Fibroblast of lung (primary cell): ENCODE measurements around the gene XYLT1. TPM values are rescaled to one million over a fixed set of nuclear protein-coding genes. Genes with fewer than 3 reads are reported as not detected.

Source experiments
- DNase-seq, 2 donors: peaks; one replicate each; pipeline versions ENCODE4 v3.0.0 to v3.0.0-alpha.2; 2010; ENCODE audit warnings: low read depth in 2 of 2
- H2AFZ ChIP-seq: 2 replicates; pipeline ENCODE4 v1.5.1; 2012; ENCODE audit warnings: low read length, control low read depth, inconsistent platforms
- H3K27ac ChIP-seq: 2 replicates; pipeline ENCODE4 v1.5.1; 2011; ENCODE audit warnings: low read length, control low read depth; ENCODE audit not compliant: insufficient read depth
- H3K27me3 ChIP-seq: 2 replicates; pipeline ENCODE4 v1.5.1; 2011; ENCODE audit warnings: mild to moderate bottlenecking, low read length; ENCODE audit not compliant: control insufficient read depth, insufficient read depth
- H3K36me3 ChIP-seq: 2 replicates; pipeline ENCODE4 v1.5.1; 2011; ENCODE audit warnings: low read length; ENCODE audit not compliant: control insufficient read depth, insufficient read depth
- H3K4me1 ChIP-seq: 2 replicates; pipeline ENCODE4 v1.5.1; 2011; ENCODE audit warnings: low read length; ENCODE audit not compliant: control insufficient read depth, insufficient read depth; ENCODE audit errors: extremely low read depth
- H3K4me2 ChIP-seq: 2 replicates; pipeline ENCODE4 v1.5.1; 2011; ENCODE audit warnings: low read length, control low read depth; ENCODE audit not compliant: insufficient read depth; ENCODE audit errors: extremely low read depth
- H3K4me3 ChIP-seq, 4 experiments: fragments of 200-600 bp in 1 of 4; sonication (generic) in 1 of 4; replicated peaks in 1 of 4; 2 replicates each; pipeline ENCODE4 v1.5.1; 2011 to 2016; ENCODE audit warnings: low read length in 4 of 4, low read depth in 3 of 4, mild to moderate bottlenecking in 3 of 4, control low read depth in 2 of 4, inconsistent platforms in 1 of 4, mixed read lengths in 1 of 4; ENCODE audit not compliant: insufficient read depth in 1 of 4; ENCODE audit errors: control extremely low read depth in 1 of 4
- H3K79me2 ChIP-seq: 2 replicates; pipeline ENCODE4 v1.5.1; 2012; ENCODE audit warnings: mild to moderate bottlenecking, low read length, inconsistent platforms; ENCODE audit not compliant: control insufficient read depth, insufficient read depth
- H3K9ac ChIP-seq: 2 replicates; pipeline ENCODE4 v1.5.1; 2011; ENCODE audit warnings: mild to moderate bottlenecking, low read length, control low read depth; ENCODE audit not compliant: insufficient read depth
- H3K9me3 ChIP-seq: 2 replicates; pipeline ENCODE4 v1.5.1; 2012; ENCODE audit warnings: low read depth, low read length; ENCODE audit not compliant: control insufficient read depth, insufficient read depth
- H4K20me1 ChIP-seq: 2 replicates; pipeline ENCODE4 v1.5.1; 2011; ENCODE audit warnings: low read length; ENCODE audit not compliant: control insufficient read depth, insufficient read depth; ENCODE audit errors: extremely low read depth
- EZH2 ChIP-seq: IDR thresholded peaks from 2 replicates; pipeline ENCODE4 v1.5.1; 2012; ENCODE audit warnings: low read length, control low read depth, mild to moderate bottlenecking; ENCODE audit errors: missing control alignments
- polyA plus RNA-seq, 2 donors: library from polyadenylated mRNA; depleted of rRNA in 1 of 2; stranded (reverse) in 1 of 2; unstranded in 1 of 2; fragments of >200 nt; gene quantifications; 2 replicates each; pipeline ENCODE4 v1.2.1, GENCODE V29; 2011 to 2012; ENCODE audit warnings: missing spikeins in 1 of 2
- total RNA-seq: library from RNA; depleted of rRNA; stranded (reverse); fragments of >200 nt; gene quantifications from 2 replicates; pipeline ENCODE4 v1.2.1, GENCODE V29; 2014
- TF ChIP-seq, protein P1 (sequence below), 2 donors: IDR thresholded peaks in 1 of 2; conservative IDR thresholded peaks in 1 of 2; 1 replicate in 1 of 2; 2 replicates in 1 of 2; pipeline ENCODE4 v1.5.1; 2011 to 2012; ENCODE audit warnings: low read length in 2 of 2, control low read depth in 1 of 2, inconsistent platforms in 1 of 2, low read depth in 1 of 2, mild to moderate bottlenecking in 1 of 2

The XYLT1 gene
- total and polyA plus RNA-seq, 2 donors (not counting 1 experiment from before 2014, with no cell fraction given): 9.3 to 21.8 TPM

DNA sequence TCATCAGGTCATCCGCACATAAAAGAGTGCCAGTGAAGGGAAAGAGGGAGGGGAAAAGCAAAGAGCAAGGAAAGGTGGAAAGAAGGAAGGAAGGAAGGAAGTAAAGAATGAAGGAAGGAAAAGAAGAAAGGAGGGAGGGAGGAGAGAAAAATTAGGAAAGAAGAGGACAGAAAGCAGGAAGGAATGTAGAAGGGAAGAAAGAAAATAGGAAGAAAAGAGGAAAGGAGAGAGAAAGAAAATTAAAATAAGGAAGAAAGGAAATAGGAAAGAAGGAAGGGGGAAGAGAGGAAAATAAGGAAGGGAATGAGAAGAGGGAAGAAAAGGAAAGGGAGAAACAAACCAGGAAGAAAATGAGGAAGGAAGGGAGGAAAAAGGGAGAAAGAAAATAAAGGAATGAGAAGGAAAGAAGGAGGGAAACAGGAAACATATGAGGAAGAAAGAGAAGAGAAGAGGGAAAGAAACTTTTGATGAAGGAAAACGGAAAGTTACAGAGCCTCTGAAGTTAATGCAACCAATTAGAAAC lies 212.6 kb downstream of the XYLT1 start:
- no peaks in the 10 kb centered on the region for H3K27me3 ChIP-seq
- no peaks in the 10 kb centered on the region for H3K79me2 ChIP-seq
- H4K20me1 ChIP-seq: no peaks in the 10 kb centered on the region
- no peaks in the 10 kb centered on the region for H3K4me1 ChIP-seq
- no peak for DNase-seq
- H3K4me3 ChIP-seq: no peak overlapping the region
- H2AFZ ChIP-seq: no peak overlapping the region
- H3K9ac ChIP-seq: no peak overlapping the region
- H3K9me3 ChIP-seq: no peaks in the 10 kb centered on the region
- H3K36me3 ChIP-seq: no peaks in the 10 kb centered on the region
- TF ChIP-seq, protein P1, sequence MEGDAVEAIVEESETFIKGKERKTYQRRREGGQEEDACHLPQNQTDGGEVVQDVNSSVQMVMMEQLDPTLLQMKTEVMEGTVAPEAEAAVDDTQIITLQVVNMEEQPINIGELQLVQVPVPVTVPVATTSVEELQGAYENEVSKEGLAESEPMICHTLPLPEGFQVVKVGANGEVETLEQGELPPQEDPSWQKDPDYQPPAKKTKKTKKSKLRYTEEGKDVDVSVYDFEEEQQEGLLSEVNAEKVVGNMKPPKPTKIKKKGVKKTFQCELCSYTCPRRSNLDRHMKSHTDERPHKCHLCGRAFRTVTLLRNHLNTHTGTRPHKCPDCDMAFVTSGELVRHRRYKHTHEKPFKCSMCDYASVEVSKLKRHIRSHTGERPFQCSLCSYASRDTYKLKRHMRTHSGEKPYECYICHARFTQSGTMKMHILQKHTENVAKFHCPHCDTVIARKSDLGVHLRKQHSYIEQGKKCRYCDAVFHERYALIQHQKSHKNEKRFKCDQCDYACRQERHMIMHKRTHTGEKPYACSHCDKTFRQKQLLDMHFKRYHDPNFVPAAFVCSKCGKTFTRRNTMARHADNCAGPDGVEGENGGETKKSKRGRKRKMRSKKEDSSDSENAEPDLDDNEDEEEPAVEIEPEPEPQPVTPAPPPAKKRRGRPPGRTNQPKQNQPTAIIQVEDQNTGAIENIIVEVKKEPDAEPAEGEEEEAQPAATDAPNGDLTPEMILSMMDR (conservative IDR thresholded peaks at IDR 0.05 in 1 of 2, IDR thresholded peaks at IDR 0.05 in 1 of 2; ENCODE audit: low read depth in 1 of 2, low read length in 2 of 2): no peak
- no peak for TF ChIP-seq EZH2
- no peak overlapping the region for H3K27ac ChIP-seq
- H3K4me2 ChIP-seq: no peak overlapping the region

DNA sequence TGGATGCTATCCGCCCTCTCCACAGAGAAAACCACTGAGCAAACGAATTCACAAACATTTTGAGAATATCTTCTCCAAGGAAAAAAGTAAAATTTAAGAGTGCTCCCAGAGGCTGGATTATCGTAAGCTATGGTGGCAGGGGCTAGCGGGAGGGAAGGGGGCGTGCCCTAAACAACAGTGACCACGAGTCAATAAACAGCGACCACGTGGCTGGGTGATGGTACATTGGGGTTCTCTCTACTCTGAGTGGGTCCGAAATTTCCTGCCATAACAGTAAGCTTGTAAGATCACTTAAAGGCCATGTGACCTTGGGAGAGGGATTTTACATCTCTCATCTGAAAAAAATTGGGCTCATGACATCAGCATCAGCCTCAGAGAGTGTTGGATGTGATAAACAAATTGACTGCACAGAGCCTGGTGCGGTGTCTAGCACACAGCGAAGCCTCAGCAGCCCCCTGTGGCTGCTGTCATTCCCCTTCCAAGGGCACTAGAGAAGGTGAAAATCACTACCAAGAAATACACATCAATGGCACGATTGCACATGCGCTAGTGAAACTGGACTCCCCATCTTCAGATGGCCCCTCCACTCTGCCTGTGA lies 213.2 kb downstream of the XYLT1 start:
- Histone ChIP-seq H3K79me2 (no peaks in the 10 kb centered on the region), H3K27ac (no peak overlapping the region), H3K4me2 (no peak overlapping the region), H3K36me3 (no peaks in the 10 kb centered on the region), H3K4me1 (no peaks in the 10 kb centered on the region), H3K9me3 (no peaks in the 10 kb centered on the region), H3K4me3 (no peak overlapping the region), H3K9ac (no peak overlapping the region), H4K20me1 (no peaks in the 10 kb centered on the region), H3K27me3 (no peaks in the 10 kb centered on the region), H2AFZ (no peak overlapping the region)
- TF ChIP-seq, protein P1 (conservative IDR thresholded peaks at IDR 0.05 in 1 of 2, IDR thresholded peaks at IDR 0.05 in 1 of 2; ENCODE audit: low read depth in 1 of 2, low read length in 2 of 2): no peak
- TF ChIP-seq EZH2: no peak
- DNase-seq: no peak

DNA sequence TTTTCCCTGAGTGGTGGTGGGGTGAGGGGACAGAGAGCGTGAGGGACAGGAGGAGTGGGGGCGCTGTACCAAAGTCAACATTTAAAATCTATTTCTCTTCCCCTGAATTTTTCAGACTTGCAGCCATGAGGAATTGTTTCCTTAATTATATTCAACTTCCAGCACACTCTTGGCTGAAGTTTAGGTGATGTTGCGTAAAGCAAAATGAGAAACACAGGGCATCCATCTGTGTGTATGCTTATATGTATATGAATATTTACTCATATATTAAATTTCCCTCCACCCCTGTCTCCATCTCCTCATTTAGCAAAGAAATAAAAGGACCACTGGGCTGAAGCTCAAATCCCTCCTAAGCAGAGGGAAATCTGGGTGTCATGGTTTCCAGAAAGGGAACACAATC lies 218.1 kb downstream of the XYLT1 start:
- Histone ChIP-seq H3K9me3 (no peaks in the 10 kb centered on the region), H3K4me1 (no peaks in the 10 kb centered on the region), H3K4me2 (no peak overlapping the region), H3K27ac (no peak overlapping the region), H3K36me3 (no peaks in the 10 kb centered on the region), H2AFZ (no peak overlapping the region), H3K4me3 (no peak overlapping the region), H3K27me3 (no peaks in the 10 kb centered on the region), H3K9ac (no peak overlapping the region), H3K79me2 (no peaks in the 10 kb centered on the region), H4K20me1 (no peaks in the 10 kb centered on the region)
- TF ChIP-seq, protein P1 (conservative IDR thresholded peaks at IDR 0.05 in 1 of 2, IDR thresholded peaks at IDR 0.05 in 1 of 2; ENCODE audit: low read depth in 1 of 2, low read length in 2 of 2): no peak
- no peak for TF ChIP-seq EZH2
- peak in 1 of 2 donors; percentile 11 for DNase-seq
